Stimulated activated CD8-positive, alpha-beta memory T cell treated with anti-CD3 and anti-CD28 coated beads, Interleukin-4, amount 100 ng/mL, for 4 hours (primary cell): ENCODE measurements around the gene SEPTIN1.

Experiments
- DNase-seq, 2 donors: peaks; one replicate each; pipeline ENCODE4 v3.0.0-alpha.2; 2020; ENCODE audit warnings: low read depth in 2 of 2, low spot score in 1 of 2

SEPTIN1 gene

GRCh38 chr16:30377050-30377811 lies 5.1 kb downstream of the SEPTIN1 start:
- DNase-seq, result no peak

GRCh38 chr16:30376461-30376902 lies 5.9 kb downstream of the SEPTIN1 start:
- no peak for DNase-seq

- DNase-seq, result no peak
Measured at GRCh38 chr16:30375864-30376263, 6.5 kb downstream of the SEPTIN1 start.

- DNase-seq, result no peak
Measured at GRCh38 chr16:30374538-30374937, 7.8 kb downstream of the SEPTIN1 start, which contains the start of gene MYL11. Gene MYL11, plus strand, starts transcription at chr16:30374802. Its CDS starts 56 bp downstream, at chr16:30374858.

- no peak for DNase-seq
Measured at GRCh38 chr16:30372725-30373124, 9.6 kb downstream of the SEPTIN1 start.

- no peak for DNase-seq
Measured at GRCh38 chr16:30372038-30372712, 10.2 kb downstream of the SEPTIN1 start.

GRCh38 chr16:30371248-30371816 lies 11.0 kb downstream of the SEPTIN1 start:
- DNase-seq, result no peak

- DNase-seq, result peak; percentile 97 to 98
Measured at GRCh38 chr16:30370456-30371247, 11.7 kb downstream of the SEPTIN1 start, which contains the start of gene TBC1D10B. Gene TBC1D10B, minus strand, starts transcription at chr16:30370494. Its CDS starts 311 bp downstream, at chr16:30370183.

- DNase-seq, result no peak
Measured at GRCh38 chr16:30369938-30370455, 12.4 kb downstream of the SEPTIN1 start.

- no peak for DNase-seq
Measured at GRCh38 chr16:30369091-30369937, 13.0 kb downstream of the SEPTIN1 start.

- DNase-seq, result no peak
Measured at GRCh38 chr16:30368792-30369090, 13.6 kb downstream of the SEPTIN1 start.

- no peak for DNase-seq
Measured at GRCh38 chr16:30368122-30368791, 14.1 kb downstream of the SEPTIN1 start.

- DNase-seq, result no peak
Measured at GRCh38 chr16:30367349-30368009, 14.9 kb downstream of the SEPTIN1 start.

- no peak for DNase-seq
Measured at GRCh38 chr16:30366511-30366910, 15.8 kb downstream of the SEPTIN1 start.

GRCh38 chr16:30365200-30365599 lies 17.2 kb downstream of the SEPTIN1 start:
- no peak for DNase-seq

- no peak for DNase-seq
Measured at GRCh38 chr16:30361180-30361579, 21.2 kb downstream of the SEPTIN1 start.

- no peak for DNase-seq
Measured at GRCh38 chr16:30359871-30360170, 22.5 kb downstream of the SEPTIN1 start.

GRCh38 chr16:30358990-30359870 lies 23.1 kb downstream of the SEPTIN1 start:
- DNase-seq, result no peak
